NT2/D1 (cell line): ENCODE measurements around the gene KIAA1549.
"Not testable (repeated sequence)": the region's sequence is repeated elsewhere in the genome, so short reads cannot be mapped to it uniquely, and the experiment has no call there.

ENCODE experiments used
- DNase-seq: peaks from one replicate; pipeline ENCODE4 v3.0.0-alpha.2; 2011; ENCODE audit warnings: low read depth, low spot score
- H3K27me3 ChIP-seq: 2 replicates; pipeline ENCODE4 v1.6.0; 2011; ENCODE audit warnings: mild to moderate bottlenecking; ENCODE audit not compliant: insufficient read length, insufficient read depth
- H3K36me3 ChIP-seq: 2 replicates; pipeline ENCODE4 v1.6.1; 2011; ENCODE audit warnings: mild to moderate bottlenecking, low read length, mixed read lengths; ENCODE audit not compliant: insufficient read depth, insufficient read length
- H3K4me1 ChIP-seq: 2 replicates; pipeline ENCODE4 v1.5.1; 2011; ENCODE audit not compliant: insufficient read depth, insufficient read length
- H3K4me3 ChIP-seq: 2 replicates; pipeline ENCODE4 v1.5.1; 2011; ENCODE audit warnings: low read depth; ENCODE audit not compliant: insufficient read length
- H3K9ac ChIP-seq: 2 replicates; pipeline ENCODE4 v1.6.0; 2011; ENCODE audit warnings: low read depth; ENCODE audit not compliant: insufficient read length
- H3K9me3 ChIP-seq: 2 replicates; pipeline ENCODE4 v1.5.1; 2011; ENCODE audit warnings: mild to moderate bottlenecking, low read length; ENCODE audit not compliant: insufficient read depth
- SUZ12 ChIP-seq: IDR thresholded peaks from 2 replicates; pipeline ENCODE4 v1.6.1; 2011; ENCODE audit not compliant: insufficient read length, insufficient read depth; ENCODE audit errors: extremely low read depth
- YY1 ChIP-seq: IDR thresholded peaks from 2 replicates; pipeline ENCODE4 v1.6.1; 2011; ENCODE audit not compliant: insufficient read length, insufficient read depth
- ZNF274 ChIP-seq: IDR thresholded peaks from 2 replicates; pipeline ENCODE4 v1.6.1; 2011; ENCODE audit warnings: mild to moderate bottlenecking, low read depth, low read length

Gene KIAA1549

DNA sequence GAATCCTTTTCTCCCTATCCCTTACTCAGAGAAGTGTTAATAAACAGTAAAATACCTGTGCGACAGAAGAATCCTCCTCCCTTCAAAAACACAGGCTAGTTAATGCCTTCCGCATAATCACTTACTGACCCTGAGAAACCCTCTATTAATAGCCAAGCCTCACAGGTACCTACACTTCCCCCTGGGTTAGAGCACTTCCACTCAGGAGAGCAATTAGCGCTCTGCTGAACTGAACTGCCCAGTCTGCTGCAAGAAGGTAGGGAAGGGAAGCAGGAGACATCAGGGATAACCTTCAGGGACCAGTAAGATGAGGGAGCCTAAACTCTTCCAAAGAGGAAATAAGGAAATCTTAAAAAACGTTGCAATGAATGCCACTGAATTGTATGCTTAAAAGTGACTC lies 39.6 kb downstream of the KIAA1549 start:
- TF ChIP-seq SUZ12, result no peak
- no peak for TF ChIP-seq ZNF274
- TF ChIP-seq YY1, result no peak
- no peak for DNase-seq
- no peaks in the 10 kb centered on the region for H3K27me3 ChIP-seq

GRCh38 chr7:138940602-138941001 lies 40.6 kb downstream of the KIAA1549 start:
- H3K36me3 ChIP-seq, H3K9ac ChIP-seq, H3K4me3 ChIP-seq, H3K27me3 ChIP-seq, DNase-seq, H3K4me1 ChIP-seq, H3K9me3 ChIP-seq: not testable (repeated sequence)

More for the DNA sequence above, 39.6 kb downstream of the KIAA1549 start:
- Histone ChIP-seq H3K4me1 (no peaks in the 10 kb centered on the region), H3K36me3 (no peaks in the 10 kb centered on the region), H3K9me3 (no peaks in the 10 kb centered on the region), H3K4me3 (no peak overlapping the region), H3K9ac (no peak overlapping the region)

DNA sequence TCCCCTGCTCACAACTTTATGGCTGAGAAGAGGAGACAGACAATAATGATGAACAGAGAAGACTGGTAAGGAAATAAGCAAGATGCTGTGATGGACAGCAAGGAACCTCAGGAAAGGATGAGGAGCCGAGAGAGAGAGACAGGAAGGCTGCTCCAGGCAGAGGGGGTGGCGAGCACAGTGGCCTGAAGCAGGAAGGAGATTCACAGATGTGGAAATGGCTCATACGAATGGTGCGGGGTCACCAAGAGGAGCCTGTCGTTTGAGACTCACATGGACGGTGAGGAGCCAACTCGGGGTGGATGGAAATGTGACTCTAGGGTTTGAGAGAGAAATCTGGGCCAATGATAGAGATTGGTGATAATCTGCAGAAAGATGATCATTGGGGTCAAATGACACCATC lies 43.7 kb downstream of the KIAA1549 start:
- H3K4me3 ChIP-seq, result no peak overlapping the region
- TF ChIP-seq YY1, result no peak
- TF ChIP-seq ZNF274, result no peak
- no peaks in the 10 kb centered on the region for H3K9me3 ChIP-seq
- H3K27me3 ChIP-seq, result no peaks in the 10 kb centered on the region
- H3K4me1 ChIP-seq, result no peaks in the 10 kb centered on the region
- DNase-seq, result no peak
- H3K36me3 ChIP-seq, result no peaks in the 10 kb centered on the region
- H3K9ac ChIP-seq, result no peak overlapping the region

DNA sequence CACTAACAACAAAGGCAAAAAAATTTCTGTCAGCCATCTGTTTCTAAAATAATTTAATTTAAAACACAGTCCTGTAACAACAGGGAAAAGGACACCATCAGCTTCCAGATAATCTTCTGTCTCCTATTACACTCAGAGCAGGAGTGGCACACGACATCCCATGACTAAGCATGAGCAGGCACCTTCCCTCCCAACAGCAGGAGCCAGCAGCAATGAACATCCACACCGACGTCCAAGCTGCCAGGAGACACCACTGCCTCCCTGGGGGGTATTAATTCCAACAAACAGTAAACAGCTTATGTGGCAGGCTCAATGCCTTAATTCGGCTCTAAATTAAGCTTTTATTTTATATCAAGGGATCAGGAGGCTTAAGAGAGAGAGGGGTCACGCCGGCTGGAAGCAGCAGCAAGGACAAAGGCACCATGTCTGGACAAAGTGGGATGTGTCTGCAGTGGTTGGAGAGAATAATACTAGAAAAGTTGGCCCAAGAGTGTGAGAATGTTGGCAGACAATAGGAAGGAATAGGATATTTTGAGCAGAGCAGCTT lies 45.7 kb downstream of the KIAA1549 start:
- H3K4me1 ChIP-seq, result no peaks in the 10 kb centered on the region

DNA sequence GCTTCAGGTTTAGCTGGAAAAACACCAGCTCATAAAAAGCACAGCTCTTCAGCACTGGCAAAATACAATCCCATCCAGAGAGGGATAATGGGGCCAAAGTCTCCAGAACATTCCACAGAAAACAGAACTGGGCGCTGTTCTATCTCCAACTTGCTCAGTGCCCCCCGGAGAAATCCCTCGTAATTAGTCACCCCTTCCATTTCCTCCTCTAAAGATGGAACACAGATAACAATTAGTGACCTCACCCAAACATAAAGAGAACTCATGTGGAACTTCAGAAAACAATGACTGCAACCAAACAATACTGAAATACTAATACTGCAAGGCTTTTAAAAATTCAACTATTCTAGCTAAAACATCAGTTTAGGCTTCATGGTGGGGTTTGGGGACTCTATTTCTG lies 46.3 kb downstream of the KIAA1549 start:
- Histone ChIP-seq H3K4me1 (no peaks in the 10 kb centered on the region), H3K9me3 (no peaks in the 10 kb centered on the region), H3K27me3 (no peaks in the 10 kb centered on the region), H3K36me3 (no peaks in the 10 kb centered on the region), H3K9ac (no peak overlapping the region), H3K4me3 (no peak overlapping the region)
- TF ChIP-seq YY1, result no peak
- no peak for TF ChIP-seq ZNF274
- no peak for TF ChIP-seq SUZ12
- no peak for DNase-seq

More for the DNA sequence above, 45.7 kb downstream of the KIAA1549 start:
- Histone ChIP-seq H3K9me3 (no peaks in the 10 kb centered on the region), H3K27me3 (no peaks in the 10 kb centered on the region), H3K9ac (no peak overlapping the region), H3K36me3 (no peaks in the 10 kb centered on the region), H3K4me3 (no peak overlapping the region)
- TF ChIP-seq YY1, result no peak
- TF ChIP-seq ZNF274, result no peak
- no peak for TF ChIP-seq SUZ12
- no peak for DNase-seq

GRCh38 chr7:138934367-138934766 lies 46.8 kb downstream of the KIAA1549 start:
- H3K36me3 ChIP-seq, result no peaks in the 10 kb centered on the region

DNA sequence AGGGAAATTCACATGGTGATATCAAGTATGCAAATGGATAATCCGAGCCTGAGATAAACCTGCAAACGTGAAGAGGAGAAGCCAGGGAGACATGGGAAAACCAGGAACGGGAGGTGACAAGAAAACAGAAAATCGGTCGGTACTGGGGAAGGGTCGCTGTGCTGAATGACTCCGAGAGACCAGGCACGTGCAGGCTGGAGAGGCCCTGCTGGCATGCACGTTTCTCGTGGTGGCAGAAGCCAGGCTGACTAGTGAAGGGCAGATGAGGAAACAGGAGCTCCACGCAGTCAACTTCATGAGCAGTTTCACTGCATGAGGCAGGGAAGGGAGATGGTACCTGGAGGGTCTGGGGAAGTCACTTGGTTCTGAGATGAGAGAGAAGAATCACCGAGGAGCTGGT lies 48.3 kb downstream of the KIAA1549 start:
- Histone ChIP-seq H3K27me3 (no peaks in the 10 kb centered on the region), H3K4me1 (no peaks in the 10 kb centered on the region), H3K4me3 (no peak overlapping the region), H3K9ac (no peak overlapping the region), H3K9me3 (no peaks in the 10 kb centered on the region), H3K36me3 (no peaks in the 10 kb centered on the region)
- no peak for DNase-seq
- TF ChIP-seq SUZ12 (no peak), YY1 (no peak), ZNF274 (no peak)

More at GRCh38 chr7:138934367-138934766, 46.8 kb downstream of the KIAA1549 start:
- Histone ChIP-seq H3K4me1 (no peaks in the 10 kb centered on the region), H3K27me3 (no peaks in the 10 kb centered on the region), H3K9ac (no peak overlapping the region), H3K4me3 (no peak overlapping the region), H3K9me3 (no peaks in the 10 kb centered on the region)
- TF ChIP-seq SUZ12 (no peak), YY1 (no peak), ZNF274 (no peak)
- no peak for DNase-seq

DNA sequence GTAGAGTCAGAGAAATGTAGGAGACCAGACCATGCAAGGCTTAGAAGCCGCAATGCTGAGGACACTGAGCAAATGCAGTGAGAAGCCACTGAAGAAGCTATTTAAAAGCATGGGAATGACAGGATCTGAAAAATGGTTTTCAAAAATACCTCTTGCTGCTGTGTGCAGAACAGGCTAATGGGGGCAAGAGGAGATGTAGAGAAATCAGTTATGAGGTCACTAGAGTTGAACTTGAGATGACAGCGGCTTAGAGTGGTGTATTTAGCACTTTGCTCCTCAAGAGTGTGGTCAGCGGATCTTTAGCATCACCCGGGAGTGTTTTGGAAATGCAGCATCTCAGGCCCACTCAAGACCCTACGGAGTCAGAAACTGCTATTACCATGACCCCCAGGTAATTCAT lies 48.8 kb downstream of the KIAA1549 start:
- DNase-seq, result no peak
- Histone ChIP-seq H3K4me3 (no peak overlapping the region), H3K36me3 (no peaks in the 10 kb centered on the region), H3K9me3 (no peaks in the 10 kb centered on the region), H3K4me1 (no peaks in the 10 kb centered on the region), H3K9ac (no peak overlapping the region), H3K27me3 (no peaks in the 10 kb centered on the region)
- TF ChIP-seq ZNF274 (no peak), SUZ12 (no peak), YY1 (no peak)
